Activated naive CD4-positive, alpha-beta T cell treated with anti-CD3 and anti-CD28 coated beads, Interleukin-2, amount 50 U/mL, for 24 hours (primary cell): ENCODE results near the gene MTR.
A peak's percentile ranks its signal among the peaks of the same experiment; 100 is the strongest.

Source experiments
- H3K27ac Mint-ChIP-seq: one replicate; pipeline ENCODE4 v1.8.0; 2021; ENCODE audit warnings: mild to moderate bottlenecking, mixed read lengths
- H3K27me3 Mint-ChIP-seq: one replicate; pipeline ENCODE4 v1.8.0; 2021; ENCODE audit warnings: mixed read lengths
- H3K36me3 Mint-ChIP-seq: one replicate; pipeline ENCODE4 v1.8.0; 2021; ENCODE audit warnings: mixed read lengths
- H3K4me1 Mint-ChIP-seq: one replicate; pipeline ENCODE4 v1.8.0; 2021; ENCODE audit warnings: mixed read lengths
- H3K4me3 Mint-ChIP-seq: one replicate; pipeline ENCODE4 v1.8.0; 2021; ENCODE audit warnings: mild to moderate bottlenecking, mixed read lengths
- H3K9me3 Mint-ChIP-seq: one replicate; pipeline ENCODE4 v1.8.0; 2021; ENCODE audit warnings: mixed read lengths

Gene MTR

DNA sequence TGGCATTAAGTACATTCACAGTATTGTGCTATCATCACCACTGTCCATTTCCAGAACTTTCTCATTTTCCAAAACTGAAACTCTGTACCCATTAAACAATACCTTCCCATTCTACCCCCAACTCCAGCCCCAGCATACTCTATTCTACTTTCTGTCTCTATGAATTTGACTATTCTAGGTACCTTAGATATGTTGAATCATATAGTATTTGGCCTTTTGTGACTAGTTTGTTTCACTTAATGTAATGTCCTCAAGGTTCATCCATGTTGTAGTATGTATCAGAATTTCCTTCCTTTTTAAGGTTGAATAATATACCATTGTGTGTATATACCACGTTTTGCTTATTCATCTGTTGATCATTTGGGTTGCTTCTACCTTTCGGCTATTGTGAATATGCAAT is 11.5 kb downstream of the MTR start:
- no peaks in the 10 kb centered on the region for H3K9me3 Mint-ChIP-seq
- no peaks in the 10 kb centered on the region for H3K27me3 Mint-ChIP-seq
- no peak overlapping the region for H3K27ac Mint-ChIP-seq
- no peak overlapping the region for H3K4me3 Mint-ChIP-seq
- peaks cover 48% of the 10 kb centered on the region for H3K4me1 Mint-ChIP-seq
- peaks cover 27% of the 10 kb centered on the region for H3K36me3 Mint-ChIP-seq

DNA sequence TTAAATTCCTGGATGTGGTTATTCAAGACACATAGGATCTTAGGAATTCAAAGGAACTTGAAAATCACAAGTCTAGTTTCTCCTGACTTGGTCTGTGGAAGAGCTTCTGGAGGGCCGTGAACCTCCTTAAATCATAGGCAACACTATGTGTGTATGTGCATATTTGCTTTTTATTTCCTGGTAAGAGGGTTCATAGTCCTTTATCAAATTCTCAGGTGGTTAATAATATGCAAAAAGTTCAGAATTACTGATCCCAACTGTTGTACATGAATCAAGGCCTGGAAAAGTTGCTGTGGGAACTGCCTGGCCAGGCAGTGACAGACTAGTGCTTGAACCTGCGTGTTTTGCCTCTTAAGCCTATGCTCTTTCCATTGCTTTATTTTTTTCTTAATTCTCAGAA is 12.9 kb downstream of the MTR start:
- Mint-ChIP-seq H3K36me3 (peaks cover 28% of the 10 kb centered on the region), H3K9me3 (no peaks in the 10 kb centered on the region), H3K4me3 (no peak overlapping the region), H3K27me3 (no peaks in the 10 kb centered on the region), H3K4me1 (peaks cover 35% of the 10 kb centered on the region), H3K27ac (peak overlapping the region; percentile 35)

DNA sequence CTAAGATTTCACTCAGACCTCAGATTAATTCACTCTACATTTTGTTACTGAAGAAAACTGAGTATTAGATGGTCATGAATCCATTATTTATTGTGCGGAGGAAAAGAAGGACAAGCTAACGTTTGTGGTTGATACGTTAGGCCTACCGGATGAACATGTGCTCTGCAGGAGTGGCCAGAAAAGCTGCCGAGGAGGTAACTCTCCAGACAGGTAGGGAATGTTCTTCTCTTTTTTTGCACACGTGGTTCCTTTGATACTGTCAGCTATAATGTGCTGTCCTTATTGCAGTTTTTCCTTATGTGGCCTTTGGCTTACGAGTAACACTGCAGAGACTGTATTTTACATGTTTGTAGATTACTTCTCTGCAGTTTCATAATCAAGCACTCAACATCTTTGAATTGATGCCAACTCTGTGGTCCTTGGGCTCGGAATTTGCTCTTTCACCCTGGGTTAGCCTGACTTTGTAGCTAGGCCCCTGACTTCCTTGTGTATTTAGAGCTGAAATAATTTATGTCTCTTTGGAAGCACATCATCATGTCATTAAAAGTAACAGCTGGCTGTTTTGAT is 13.6 kb downstream of the MTR start:
- no peaks in the 10 kb centered on the region for H3K9me3 Mint-ChIP-seq
- H3K27me3 Mint-ChIP-seq, result no peaks in the 10 kb centered on the region
- H3K36me3 Mint-ChIP-seq, result peaks cover 30% of the 10 kb centered on the region
- H3K27ac Mint-ChIP-seq, result peak overlapping the region; percentile 35
- peaks cover 28% of the 10 kb centered on the region for H3K4me1 Mint-ChIP-seq
- H3K4me3 Mint-ChIP-seq, result no peak overlapping the region

DNA sequence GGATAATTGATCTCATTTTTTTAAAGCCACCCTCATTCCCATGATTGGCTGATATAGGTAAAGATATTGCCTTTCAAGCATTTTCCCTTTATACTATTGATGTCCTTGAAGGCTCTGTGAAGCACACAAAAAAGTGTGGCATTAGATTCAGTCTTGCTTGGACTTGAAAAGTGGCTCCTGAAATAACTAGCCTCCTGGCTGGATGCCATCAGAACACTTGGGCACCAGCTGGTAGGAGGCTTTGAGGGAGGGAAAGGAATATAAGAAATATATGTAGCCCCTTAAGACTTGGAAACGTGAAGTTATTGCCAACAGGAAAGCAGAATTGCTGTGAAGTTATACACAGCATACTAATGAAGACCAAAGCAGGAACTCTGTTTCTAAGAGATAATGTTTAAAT is 14.1 kb downstream of the MTR start:
- H3K27ac Mint-ChIP-seq, result peak overlapping the region; percentile 51
- peaks cover 33% of the 10 kb centered on the region for H3K36me3 Mint-ChIP-seq
- H3K4me3 Mint-ChIP-seq, result no peak overlapping the region
- H3K27me3 Mint-ChIP-seq, result no peaks in the 10 kb centered on the region
- no peaks in the 10 kb centered on the region for H3K9me3 Mint-ChIP-seq
- peaks cover 26% of the 10 kb centered on the region for H3K4me1 Mint-ChIP-seq

DNA sequence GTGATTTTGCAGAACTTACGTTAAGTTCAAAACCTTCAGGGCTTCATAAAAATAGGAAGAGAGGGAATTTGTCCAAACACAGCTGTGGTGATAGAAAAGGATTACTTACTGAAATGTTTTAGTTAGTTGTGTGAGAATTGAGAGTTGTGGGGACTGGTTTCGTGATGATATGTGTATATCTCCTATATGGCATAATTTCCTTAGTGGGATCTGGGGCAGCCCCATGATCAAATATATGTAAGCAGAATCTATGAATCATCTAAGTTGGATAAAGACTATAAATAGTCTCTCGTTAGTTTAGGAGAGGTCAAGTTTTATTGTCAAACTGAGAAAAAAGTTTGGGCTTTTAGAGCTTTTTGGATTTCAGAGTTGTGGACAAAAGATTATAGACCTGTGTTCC is 14.9 kb downstream of the MTR start:
- Mint-ChIP-seq H3K27ac (no peak overlapping the region), H3K4me3 (no peak overlapping the region)

DNA sequence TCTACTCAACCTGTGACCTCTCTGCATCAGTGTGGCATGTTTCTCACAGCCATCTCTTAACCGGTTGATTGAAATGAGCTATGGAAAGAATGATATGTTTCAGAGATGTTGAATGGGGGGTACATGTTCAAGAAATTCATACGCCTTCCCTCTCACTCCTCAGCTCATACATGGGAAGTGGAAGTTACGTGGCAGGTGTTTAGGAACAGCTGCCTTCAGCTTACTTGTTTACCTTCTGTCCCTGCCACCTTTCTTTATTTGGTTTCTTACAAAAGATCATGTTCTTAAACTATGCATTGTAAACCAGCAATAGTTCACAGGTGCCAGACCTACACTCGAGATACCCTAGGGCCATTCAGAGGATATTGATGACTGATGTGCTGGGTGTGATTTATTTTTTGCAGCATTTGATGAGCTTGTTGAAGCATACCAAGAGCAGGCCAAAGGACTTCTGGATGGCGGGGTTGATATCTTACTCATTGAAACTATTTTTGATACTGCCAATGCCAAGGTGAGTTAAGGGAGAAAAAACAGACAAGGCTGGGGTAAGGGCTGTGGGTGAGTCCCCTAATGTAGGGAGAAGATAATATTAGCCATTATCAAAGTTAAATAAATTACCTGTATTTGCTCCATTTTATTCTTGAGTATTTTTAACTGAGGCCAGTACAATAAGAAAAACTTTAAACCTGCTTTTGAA is 17.4 kb downstream of the MTR start:
- Mint-ChIP-seq H3K4me3 (no peak overlapping the region), H3K4me1 (peaks cover 14% of the 10 kb centered on the region), H3K27ac (peak overlapping the region; percentile 72), H3K36me3 (peaks cover 32% of the 10 kb centered on the region), H3K27me3 (no peaks in the 10 kb centered on the region), H3K9me3 (no peaks in the 10 kb centered on the region)

More for the DNA sequence above, 14.9 kb downstream of the MTR start:
- no peaks in the 10 kb centered on the region for H3K9me3 Mint-ChIP-seq
- H3K4me1 Mint-ChIP-seq, result peaks cover 21% of the 10 kb centered on the region
- peaks cover 29% of the 10 kb centered on the region for H3K36me3 Mint-ChIP-seq
- H3K27me3 Mint-ChIP-seq, result no peaks in the 10 kb centered on the region

DNA sequence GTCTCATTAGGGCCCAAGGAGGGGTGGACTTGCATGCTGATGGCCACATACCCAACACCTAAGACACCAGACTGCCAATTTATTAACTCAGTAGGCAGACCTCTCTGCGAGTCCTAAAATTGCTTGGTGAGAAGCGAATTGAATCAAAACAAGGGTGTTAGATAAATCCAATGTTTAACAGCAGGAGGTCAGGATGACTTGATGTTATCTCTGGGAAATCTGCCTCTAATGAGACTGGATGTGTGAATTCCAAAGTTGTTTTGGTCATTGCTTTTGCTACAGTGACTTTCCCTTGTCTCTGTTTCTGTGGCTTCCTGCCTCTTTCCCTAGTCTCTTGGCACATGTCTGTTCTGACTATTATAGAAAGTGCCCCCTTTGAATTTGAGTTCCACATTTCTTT is 20.8 kb downstream of the MTR start:
- H3K27me3 Mint-ChIP-seq, result no peaks in the 10 kb centered on the region
- H3K9me3 Mint-ChIP-seq, result no peaks in the 10 kb centered on the region
- H3K27ac Mint-ChIP-seq, result no peak overlapping the region
- H3K4me1 Mint-ChIP-seq, result peaks cover 8% of the 10 kb centered on the region
- no peak overlapping the region for H3K4me3 Mint-ChIP-seq
- peaks cover 28% of the 10 kb centered on the region for H3K36me3 Mint-ChIP-seq

DNA sequence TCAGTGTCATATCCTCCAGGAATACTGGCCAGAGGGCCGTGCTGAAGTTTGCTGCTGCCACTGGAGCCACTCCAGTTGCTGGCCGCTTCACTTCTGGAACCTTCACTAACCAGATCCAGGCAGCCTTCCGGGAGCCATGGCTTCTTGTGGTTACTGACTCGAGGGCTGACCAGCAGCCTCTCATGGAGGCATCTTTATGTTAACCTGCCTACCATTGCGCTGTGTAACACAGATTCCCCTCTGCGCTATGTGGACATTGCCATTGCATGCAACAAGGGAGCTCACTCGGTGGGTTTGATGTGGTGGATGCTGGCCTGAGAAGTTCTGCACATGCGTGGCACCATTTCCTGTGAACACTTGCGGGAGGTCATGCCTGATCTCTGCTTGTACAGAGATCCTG is 24.8 kb downstream of the MTR start:
- H3K4me1 Mint-ChIP-seq, result peaks cover 23% of the 10 kb centered on the region
- H3K27ac Mint-ChIP-seq, result no peak overlapping the region

DNA sequence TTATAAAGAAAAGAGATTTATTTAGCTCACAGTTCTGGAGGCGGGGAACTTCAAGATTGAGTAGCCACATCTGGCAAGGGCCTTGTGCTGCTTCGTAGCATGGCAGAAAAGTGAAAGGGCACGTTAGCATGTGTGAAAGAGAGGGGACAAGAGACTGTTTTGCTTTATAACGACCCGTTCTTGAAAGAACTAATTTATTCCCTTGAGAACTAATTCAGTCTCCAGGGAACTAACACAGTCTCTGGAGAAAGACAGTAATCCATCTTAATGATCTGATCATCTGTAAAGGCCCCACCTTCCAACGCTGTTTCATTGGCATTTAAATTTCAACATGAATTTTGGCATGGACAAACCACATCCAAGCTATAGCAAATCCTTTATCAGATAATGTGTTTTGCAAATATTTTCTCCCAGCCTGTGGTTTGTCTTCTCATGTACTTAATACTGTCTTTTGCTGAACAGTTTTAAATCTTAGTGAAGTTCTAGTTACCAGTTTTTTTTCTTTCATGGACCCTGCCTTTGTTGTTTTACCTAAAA is 26.1 kb downstream of the MTR start:
- Mint-ChIP-seq H3K36me3 (peaks cover 28% of the 10 kb centered on the region), H3K4me1 (peaks cover 23% of the 10 kb centered on the region), H3K27me3 (no peaks in the 10 kb centered on the region), H3K4me3 (no peak overlapping the region), H3K9me3 (no peaks in the 10 kb centered on the region), H3K27ac (no peak overlapping the region)

More for the DNA sequence above, 24.8 kb downstream of the MTR start:
- Mint-ChIP-seq H3K9me3 (no peaks in the 10 kb centered on the region), H3K4me3 (no peak overlapping the region), H3K27me3 (no peaks in the 10 kb centered on the region), H3K36me3 (peaks cover 28% of the 10 kb centered on the region)

DNA sequence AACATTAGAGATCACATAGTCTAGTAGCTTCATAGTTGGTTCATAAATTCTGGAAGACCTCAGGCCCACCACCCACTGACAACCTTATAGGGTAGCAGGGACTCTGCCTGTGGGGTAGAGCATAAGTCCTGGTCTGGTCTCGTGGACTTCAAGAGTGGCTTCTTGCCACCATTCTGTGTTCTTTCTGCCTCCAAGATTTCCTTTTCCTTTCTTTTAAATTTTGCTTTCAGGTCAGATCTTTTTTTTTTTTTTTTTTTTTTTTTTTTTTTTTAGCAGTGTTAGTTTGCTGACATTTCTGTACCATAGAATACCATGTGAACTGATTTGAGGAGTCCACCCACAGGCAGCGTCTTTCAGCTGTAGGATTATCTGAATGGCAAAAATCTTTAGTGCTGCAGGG is 28.5 kb downstream of the MTR start:
- peaks cover 27% of the 10 kb centered on the region for H3K36me3 Mint-ChIP-seq
- no peak overlapping the region for H3K4me3 Mint-ChIP-seq
- H3K27ac Mint-ChIP-seq, result no peak overlapping the region
- H3K9me3 Mint-ChIP-seq, result no peaks in the 10 kb centered on the region
- no peaks in the 10 kb centered on the region for H3K27me3 Mint-ChIP-seq
- H3K4me1 Mint-ChIP-seq, result peaks cover 23% of the 10 kb centered on the region

DNA sequence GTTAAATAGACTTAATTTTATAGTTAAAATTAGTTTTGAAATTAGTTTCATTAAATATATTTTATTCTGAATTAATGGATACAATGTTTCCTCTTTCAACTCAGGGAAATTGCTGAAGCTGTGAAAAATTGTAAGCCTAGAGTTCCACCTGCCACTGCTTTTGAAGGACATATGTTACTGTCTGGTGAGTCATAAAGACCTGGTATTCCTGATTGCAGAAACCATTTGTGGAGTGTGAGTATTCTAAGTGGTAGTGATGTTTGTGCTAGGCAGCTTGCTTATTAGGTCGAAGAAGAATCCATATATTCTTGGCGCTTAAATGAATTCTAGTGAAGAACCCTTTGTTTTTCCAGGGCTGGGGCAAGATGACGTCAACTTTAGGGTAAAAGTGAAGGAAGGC is 34.0 kb downstream of the MTR start:
- Mint-ChIP-seq H3K4me3 (no peak overlapping the region), H3K36me3 (peaks cover 26% of the 10 kb centered on the region), H3K27me3 (no peaks in the 10 kb centered on the region), H3K27ac (no peak overlapping the region), H3K9me3 (no peaks in the 10 kb centered on the region), H3K4me1 (no peaks in the 10 kb centered on the region)

DNA sequence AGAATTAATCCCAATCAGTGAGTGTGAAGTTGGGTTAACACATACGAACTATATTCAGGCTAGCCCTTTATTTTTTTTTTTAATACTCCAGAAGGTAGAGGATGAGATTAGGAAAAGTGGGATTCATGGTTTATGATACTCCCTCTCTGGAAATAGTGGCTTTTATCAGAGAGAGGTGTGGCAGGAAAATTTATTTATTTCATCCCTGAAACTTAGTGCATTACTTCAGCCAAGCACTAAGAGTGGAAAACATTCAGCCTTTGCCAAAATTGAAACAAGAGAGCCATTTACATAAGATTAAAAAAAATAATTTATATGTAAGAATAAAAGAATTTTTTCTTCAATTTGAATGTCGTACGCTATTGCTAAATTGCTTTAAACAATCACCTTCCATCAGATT is 35.0 kb downstream of the MTR start:
- Mint-ChIP-seq H3K36me3 (peaks cover 28% of the 10 kb centered on the region), H3K4me3 (no peak overlapping the region), H3K9me3 (no peaks in the 10 kb centered on the region), H3K27ac (no peak overlapping the region), H3K4me1 (no peaks in the 10 kb centered on the region), H3K27me3 (no peaks in the 10 kb centered on the region)

DNA sequence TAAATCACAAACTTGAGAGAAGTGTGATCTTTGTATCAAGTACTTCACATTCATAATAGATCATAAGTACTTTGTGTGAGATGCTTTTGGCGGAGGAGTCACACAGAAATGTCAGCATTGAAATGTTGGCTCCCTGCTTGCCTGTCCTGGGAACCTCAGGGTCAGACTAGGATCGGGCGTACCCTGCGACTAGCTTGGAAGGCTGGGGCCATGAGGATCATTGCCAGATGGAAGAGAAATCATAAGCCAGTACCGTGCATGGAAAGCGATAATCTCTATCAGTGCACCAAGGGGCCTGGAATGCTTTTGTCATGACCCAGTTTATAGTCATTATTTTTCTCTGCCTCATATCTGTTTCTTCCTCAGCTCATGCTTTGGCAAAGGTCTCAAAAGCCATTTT is 35.5 kb downstream of the MTR start:
- H3K36me3 Mint-ChIP-seq, result peaks cover 31% of the 10 kb centered on the region
- H3K27me3 Mint-ChIP-seq, result no peaks in the 10 kb centered on the region
- H3K9me3 Mint-ChIP-seq, result no peaks in the 10 kb centered on the region
- H3K4me3 Mint-ChIP-seq, result no peak overlapping the region
- no peaks in the 10 kb centered on the region for H3K4me1 Mint-ChIP-seq
- no peak overlapping the region for H3K27ac Mint-ChIP-seq

DNA sequence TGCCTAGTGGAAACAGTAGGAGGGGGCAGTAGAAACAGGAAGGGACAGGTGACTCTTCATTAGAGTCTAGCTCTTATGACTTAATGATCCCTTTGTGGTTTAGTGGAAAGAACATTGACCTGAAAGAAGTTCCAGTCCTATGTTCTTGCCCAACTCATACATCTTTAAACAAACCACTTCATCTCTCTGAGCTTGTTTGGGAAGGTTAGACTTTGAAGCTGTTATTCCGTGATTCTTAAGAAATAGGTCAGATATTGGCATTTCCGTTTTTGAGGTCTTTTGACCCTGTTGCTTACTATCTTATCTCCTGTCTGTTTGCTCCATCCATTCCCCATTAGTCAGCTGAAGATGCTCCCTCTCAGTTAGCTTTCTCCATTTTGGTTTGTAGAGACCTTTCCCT is 38.5 kb downstream of the MTR start:
- Mint-ChIP-seq H3K9me3 (no peaks in the 10 kb centered on the region), H3K27me3 (no peaks in the 10 kb centered on the region), H3K27ac (no peak overlapping the region), H3K36me3 (peaks cover 24% of the 10 kb centered on the region), H3K4me1 (no peaks in the 10 kb centered on the region), H3K4me3 (no peak overlapping the region)

DNA sequence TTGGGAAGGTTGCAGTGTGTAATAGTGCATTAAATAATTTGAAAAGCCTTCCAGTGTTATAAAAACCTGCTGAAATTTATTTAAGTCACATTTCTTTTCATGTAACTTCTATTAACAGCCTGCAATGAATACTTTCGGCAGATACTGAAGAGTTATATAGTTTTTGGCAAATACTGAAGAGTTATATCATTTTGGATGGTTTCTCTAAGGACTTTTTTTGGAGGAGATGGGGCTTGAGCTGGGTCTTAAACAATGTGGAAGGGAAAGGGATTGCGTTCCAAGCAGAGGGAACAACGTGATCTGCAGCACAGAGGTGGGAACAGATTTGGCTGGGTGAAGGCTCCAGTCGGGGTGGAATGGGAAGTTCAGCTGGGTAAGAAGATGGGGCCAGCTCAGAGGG is 39.8 kb downstream of the MTR start:
- no peaks in the 10 kb centered on the region for H3K9me3 Mint-ChIP-seq

DNA sequence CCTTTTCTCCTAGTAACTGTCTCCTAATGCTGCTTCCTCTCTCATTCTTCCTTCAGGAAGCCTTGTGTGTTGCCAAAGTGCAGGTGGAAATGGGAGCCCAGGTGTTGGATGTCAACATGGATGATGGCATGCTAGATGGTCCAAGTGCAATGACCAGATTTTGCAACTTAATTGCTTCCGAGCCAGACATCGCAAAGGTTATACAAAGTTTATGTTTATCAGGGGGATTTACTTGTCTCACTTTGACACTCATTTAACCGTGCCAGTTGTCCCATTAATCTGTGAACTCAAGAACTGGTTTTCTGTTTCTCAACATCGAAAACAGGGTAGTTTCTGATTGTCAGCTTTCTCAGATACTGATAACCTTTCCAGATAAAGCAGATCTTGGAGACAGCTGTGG is 40.4 kb downstream of the MTR start:
- Mint-ChIP-seq H3K4me1 (no peaks in the 10 kb centered on the region), H3K36me3 (peaks cover 27% of the 10 kb centered on the region), H3K27me3 (no peaks in the 10 kb centered on the region), H3K4me3 (no peak overlapping the region), H3K9me3 (no peaks in the 10 kb centered on the region), H3K27ac (no peak overlapping the region)

More for the DNA sequence above, 39.8 kb downstream of the MTR start:
- Mint-ChIP-seq H3K4me1 (no peaks in the 10 kb centered on the region), H3K4me3 (no peak overlapping the region), H3K27ac (peak overlapping the region; percentile 9), H3K27me3 (no peaks in the 10 kb centered on the region), H3K36me3 (peaks cover 22% of the 10 kb centered on the region)
